Measurements from ENCODE around the gene HADHB. TPM values are rescaled to one million over a fixed set of nuclear protein-coding genes. Genes with fewer than 3 reads are reported as not detected.
"Not testable (repeated sequence)": the region's sequence is repeated elsewhere in the genome, so short reads cannot be mapped to it uniquely, and the experiment has no call there.

Gene HADHB
- total RNA-seq, 2 experiments from 2014 or later: 71.4 to 72.6 TPM

DNA sequence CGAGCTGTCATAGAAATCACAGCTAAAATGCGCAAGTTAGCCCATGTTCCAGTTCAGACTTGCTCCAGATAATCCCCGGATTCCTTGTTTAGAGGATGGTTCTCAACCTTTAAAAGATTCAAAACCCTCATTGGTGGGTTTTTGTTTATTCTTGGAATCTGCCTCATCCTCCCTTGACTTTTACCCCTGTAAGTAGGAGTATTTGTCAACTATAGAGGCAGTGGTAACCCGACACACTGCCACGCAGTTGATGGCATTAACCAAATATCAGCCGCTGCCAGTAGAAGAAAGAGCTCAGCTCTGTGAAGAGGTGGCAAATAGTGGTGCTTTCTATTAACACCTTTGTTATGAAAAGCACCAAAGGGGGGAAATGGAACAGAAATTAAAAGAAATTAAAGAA is 60.8 kb downstream of the HADHB start:
- ChIA-PET POLR2A (interaction anchor here (0.8 kb wide), 1 partner anchor 62 kb away, joined by 3 read pairs; no protein-coding TSS in a partner anchor), CTCF (no interaction called here)
- no peaks in the 10 kb centered on the region for H3K4me1 Mint-ChIP-seq
- H3K4me3 Mint-ChIP-seq: no peak overlapping the region
- H3K9me3 Mint-ChIP-seq: no peaks in the 10 kb centered on the region
- H3K27me3 Mint-ChIP-seq: peaks cover 6% of the 10 kb centered on the region
- no peaks in the 10 kb centered on the region for H3K36me3 Mint-ChIP-seq (ENCODE audit: low read depth)
- DNase-seq: no peak
- H3K27ac Mint-ChIP-seq: no peak overlapping the region

DNA sequence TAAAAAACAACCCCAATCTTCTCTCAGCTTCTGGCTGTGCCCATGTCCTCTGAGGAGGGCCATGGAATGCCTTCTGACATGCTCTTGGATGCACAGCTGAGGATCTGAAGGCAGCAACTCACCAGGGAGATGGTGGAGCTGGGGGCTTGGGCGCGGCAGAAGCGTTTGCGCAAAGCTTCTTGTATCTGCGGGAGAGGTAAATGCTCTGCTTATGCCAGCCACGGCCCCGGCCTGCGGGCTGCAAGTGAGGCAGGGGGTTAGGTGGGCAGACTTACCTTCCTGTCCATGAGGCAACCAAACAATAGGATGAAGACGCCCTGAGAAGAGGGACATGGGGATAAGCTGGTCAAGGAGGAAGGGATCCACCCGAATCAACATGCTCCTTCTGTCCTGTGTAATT is 65.2 kb downstream of the HADHB start:
- Mint-ChIP-seq H3K27me3 (no peaks in the 10 kb centered on the region), H3K4me1 (no peaks in the 10 kb centered on the region), H3K4me3 (no peak overlapping the region), H3K27ac (no peak overlapping the region), H3K36me3 (ENCODE audit: low read depth) (no peaks in the 10 kb centered on the region), H3K9me3 (no peaks in the 10 kb centered on the region)
- no peak for DNase-seq
- ChIA-PET CTCF (no interaction called here), POLR2A (no interaction called here)

DNA sequence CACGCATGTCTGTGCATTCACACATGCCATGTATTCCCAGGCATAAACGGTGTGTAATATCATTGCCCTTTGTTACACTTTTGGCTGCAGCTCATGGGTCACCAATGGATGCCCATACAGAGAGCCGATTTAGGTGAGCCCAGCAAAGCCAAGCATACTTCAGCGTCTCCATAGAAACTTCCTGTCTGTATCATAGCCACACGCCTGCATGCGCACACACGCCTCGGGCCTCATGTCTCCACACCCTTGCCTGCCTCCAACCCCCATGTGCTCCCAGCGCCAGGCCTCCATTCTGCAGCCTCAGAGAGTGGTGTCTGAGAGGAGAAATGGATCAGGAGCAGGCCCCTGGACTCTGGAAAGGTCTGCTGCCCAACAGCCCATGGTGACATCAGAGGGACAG is 67.7 kb downstream of the HADHB start:
- no peaks in the 10 kb centered on the region for H3K9me3 Mint-ChIP-seq
- no peaks in the 10 kb centered on the region for H3K4me1 Mint-ChIP-seq
- H3K4me3 Mint-ChIP-seq: no peak overlapping the region
- H3K27ac Mint-ChIP-seq: no peak overlapping the region
- no peaks in the 10 kb centered on the region for H3K27me3 Mint-ChIP-seq
- ChIA-PET POLR2A (no interaction called here), CTCF (no interaction called here)
- DNase-seq: no peak
- no peaks in the 10 kb centered on the region for H3K36me3 Mint-ChIP-seq (ENCODE audit: low read depth)

DNA sequence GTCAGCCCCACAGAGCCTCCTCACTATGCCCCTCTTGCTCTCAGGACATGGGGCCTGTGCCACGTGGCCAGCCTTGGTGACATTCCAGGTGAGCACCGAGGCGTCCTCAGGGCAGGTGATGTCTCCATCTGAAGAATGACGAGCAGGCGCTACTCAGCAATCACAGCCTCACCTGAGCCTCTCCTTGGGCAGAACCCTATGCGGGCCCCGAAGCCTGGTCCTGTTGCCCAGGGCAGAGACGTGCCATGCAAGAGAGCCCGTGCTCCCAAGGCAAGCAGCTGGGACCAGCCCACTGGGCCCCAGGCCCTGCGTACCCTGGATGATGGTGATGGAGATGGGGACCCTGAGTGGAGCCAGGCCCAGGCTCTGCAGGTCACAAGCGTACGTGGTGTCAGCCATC is 68.7 kb downstream of the HADHB start:
- CTCF ChIA-PET: interaction anchor here (0.6 kb wide), 1 partner anchor 601 kb away, joined by 3 read pairs; no protein-coding TSS in a partner anchor
- Mint-ChIP-seq H3K4me3 (no peak overlapping the region), H3K4me1 (no peaks in the 10 kb centered on the region), H3K9me3 (no peaks in the 10 kb centered on the region), H3K27me3 (peaks cover 2% of the 10 kb centered on the region), H3K27ac (no peak overlapping the region), H3K36me3 (ENCODE audit: low read depth) (no peaks in the 10 kb centered on the region)
- POLR2A ChIA-PET: no interaction called here
- DNase-seq: no peak

DNA sequence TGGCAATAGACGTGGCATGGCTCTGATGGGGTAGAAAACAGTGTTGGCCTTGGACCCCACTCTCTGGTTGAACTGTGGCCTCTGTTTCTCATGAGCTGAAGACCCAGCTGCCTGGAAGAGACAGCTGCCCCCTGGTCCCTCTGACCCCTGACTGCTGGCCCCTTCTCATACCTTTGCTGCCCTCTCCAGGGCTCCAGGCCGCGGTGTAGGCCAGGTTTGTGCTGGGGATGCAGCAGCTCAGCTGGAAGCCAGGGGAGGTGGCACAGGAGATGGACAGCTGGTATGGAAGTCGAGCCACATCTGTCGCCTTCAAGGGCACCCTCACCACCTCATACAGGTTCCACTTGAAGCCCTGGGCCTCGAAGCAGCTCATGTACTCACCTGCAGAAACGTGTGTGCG is 69.5 kb downstream of the HADHB start:
- no peak for DNase-seq
- H3K4me3 Mint-ChIP-seq: no peak overlapping the region
- no peaks in the 10 kb centered on the region for H3K4me1 Mint-ChIP-seq
- ChIA-PET POLR2A (no interaction called here), CTCF (no interaction called here)
- H3K27ac Mint-ChIP-seq: no peak overlapping the region
- H3K36me3 Mint-ChIP-seq (ENCODE audit: low read depth): no peaks in the 10 kb centered on the region
- H3K27me3 Mint-ChIP-seq: peaks cover 2% of the 10 kb centered on the region
- H3K9me3 Mint-ChIP-seq: no peaks in the 10 kb centered on the region

DNA sequence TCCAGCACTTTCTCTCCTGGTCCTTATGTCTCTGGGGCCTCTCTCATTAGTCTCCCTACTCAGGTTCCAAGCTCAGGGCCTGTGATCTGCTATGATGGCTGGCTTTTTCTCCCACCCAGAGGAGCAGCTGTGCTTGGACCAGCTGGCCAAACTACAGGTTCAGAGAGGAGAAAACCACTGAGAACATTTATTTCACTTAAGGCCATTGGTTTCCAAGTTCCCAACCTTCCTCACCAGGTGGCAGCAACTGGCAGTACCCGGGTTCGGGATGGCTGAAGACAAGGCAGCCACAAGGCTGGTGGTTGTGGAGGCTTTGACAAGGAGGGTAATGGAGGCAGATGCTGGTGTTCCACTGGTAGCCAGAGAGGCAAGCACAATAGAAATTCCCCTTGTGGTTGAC is 71.3 kb downstream of the HADHB start:
- H3K27ac Mint-ChIP-seq: no peak overlapping the region
- no peak for DNase-seq
- H3K27me3 Mint-ChIP-seq: peaks cover 2% of the 10 kb centered on the region
- no peak overlapping the region for H3K4me3 Mint-ChIP-seq
- no peaks in the 10 kb centered on the region for H3K9me3 Mint-ChIP-seq
- no peaks in the 10 kb centered on the region for H3K36me3 Mint-ChIP-seq (ENCODE audit: low read depth)
- ChIA-PET CTCF (no interaction called here), POLR2A (interaction anchor here (0.9 to 1.2 kb wide), 2 partner anchors 30 to 72 kb away, joined by 3 read pairs; partner anchors contain the start of genes HADHA and HADHB)
- H3K4me1 Mint-ChIP-seq: no peaks in the 10 kb centered on the region

DNA sequence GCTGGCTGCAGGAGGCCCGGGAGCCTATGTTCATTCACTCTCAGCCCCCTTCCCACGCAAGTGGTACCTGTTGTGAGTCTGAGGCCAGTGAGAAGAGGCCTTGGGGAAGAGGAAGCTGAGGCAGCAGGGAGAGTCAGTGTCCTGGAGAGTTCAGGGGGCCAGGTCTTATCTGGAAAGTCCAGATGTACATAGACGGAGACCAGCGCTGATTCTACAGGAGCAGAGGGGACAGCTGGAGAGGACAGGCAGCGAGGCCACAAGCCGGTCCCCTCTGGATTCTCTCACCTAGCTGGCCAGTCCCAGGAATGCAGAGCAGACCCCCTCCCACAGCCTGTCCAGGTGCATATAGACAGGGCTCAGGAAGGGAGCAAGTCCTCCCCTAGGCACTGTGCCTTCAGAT is 72.1 kb downstream of the HADHB start:
- ChIA-PET POLR2A (no interaction called here), CTCF (no interaction called here)

DNA sequence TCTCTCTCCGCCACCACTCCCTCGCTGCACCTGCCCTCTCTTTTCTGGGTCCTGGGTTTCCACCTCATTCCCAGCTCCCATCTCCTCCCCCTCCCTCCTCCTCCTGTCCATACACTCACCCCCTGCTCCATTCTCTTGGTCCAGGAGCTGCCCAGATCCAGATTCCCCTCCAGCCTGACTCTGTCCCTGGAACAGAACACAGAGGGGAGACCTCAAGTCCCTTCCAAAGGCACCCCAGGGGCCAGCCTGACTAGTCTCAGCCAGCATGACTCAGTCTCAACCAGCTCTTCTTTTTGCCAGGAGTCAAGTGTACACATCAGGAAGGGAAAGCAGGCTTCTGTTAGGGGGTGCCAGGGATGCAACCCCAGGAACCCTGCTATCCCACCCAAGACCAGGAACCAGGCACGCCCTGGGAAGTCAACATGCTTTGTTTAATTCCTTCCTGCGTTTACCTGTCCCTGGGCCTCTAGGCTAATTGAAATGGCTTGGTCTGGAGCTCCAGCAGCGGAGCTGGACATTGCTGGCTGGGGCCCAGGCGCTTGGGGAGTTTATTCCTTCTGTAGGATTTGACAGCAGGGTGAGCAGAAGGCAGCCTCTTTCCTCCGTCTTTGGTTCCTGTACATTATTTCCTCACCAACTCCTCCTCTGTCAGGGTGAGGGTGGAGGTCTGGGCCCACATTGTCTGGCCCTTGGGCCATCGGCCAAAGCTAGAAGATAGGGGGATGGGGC is 72.8 kb downstream of the HADHB start:
- H3K27ac Mint-ChIP-seq: no peak overlapping the region
- POLR2A ChIA-PET: no interaction called here
- no peak for DNase-seq
- CTCF ChIA-PET: no interaction called here
- H3K27me3 Mint-ChIP-seq: peaks cover 5% of the 10 kb centered on the region
- no peaks in the 10 kb centered on the region for H3K4me1 Mint-ChIP-seq
- H3K4me3 Mint-ChIP-seq: no peak overlapping the region
- H3K9me3 Mint-ChIP-seq: no peaks in the 10 kb centered on the region
- no peaks in the 10 kb centered on the region for H3K36me3 Mint-ChIP-seq (ENCODE audit: low read depth)

More for the DNA sequence above, 72.1 kb downstream of the HADHB start:
- Mint-ChIP-seq H3K4me1 (no peaks in the 10 kb centered on the region), H3K36me3 (ENCODE audit: low read depth) (no peaks in the 10 kb centered on the region), H3K9me3 (no peaks in the 10 kb centered on the region), H3K27me3 (peaks cover 5% of the 10 kb centered on the region), H3K4me3 (no peak overlapping the region), H3K27ac (no peak overlapping the region)
- DNase-seq: no peak

DNA sequence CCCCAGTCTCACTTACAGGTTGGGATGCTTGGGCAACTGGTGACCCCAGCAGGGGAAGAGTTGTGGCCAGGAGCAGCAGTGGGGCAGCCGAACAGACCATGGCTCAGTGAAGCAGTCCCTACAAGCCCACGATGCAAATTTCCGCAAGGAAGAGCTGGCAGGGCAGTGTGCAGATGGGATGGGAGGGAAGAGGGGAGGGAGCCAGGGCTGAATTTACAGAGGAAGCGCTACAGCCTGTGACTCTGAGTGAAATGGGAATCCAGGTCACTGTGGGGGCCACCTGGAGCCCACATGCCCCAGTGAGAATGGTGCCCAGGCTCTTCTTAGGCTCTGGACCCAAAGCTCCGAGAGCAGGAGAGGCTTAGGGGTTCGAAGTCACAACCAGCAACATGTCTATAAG is 74.2 kb downstream of the HADHB start:
- peaks cover 5% of the 10 kb centered on the region for H3K27me3 Mint-ChIP-seq
- H3K4me1 Mint-ChIP-seq: no peaks in the 10 kb centered on the region
- no peak overlapping the region for H3K27ac Mint-ChIP-seq
- ChIA-PET POLR2A (no interaction called here), CTCF (no interaction called here)
- no peaks in the 10 kb centered on the region for H3K9me3 Mint-ChIP-seq
- H3K4me3 Mint-ChIP-seq: no peak overlapping the region
- DNase-seq: no peak
- H3K36me3 Mint-ChIP-seq (ENCODE audit: low read depth): no peaks in the 10 kb centered on the region

DNA sequence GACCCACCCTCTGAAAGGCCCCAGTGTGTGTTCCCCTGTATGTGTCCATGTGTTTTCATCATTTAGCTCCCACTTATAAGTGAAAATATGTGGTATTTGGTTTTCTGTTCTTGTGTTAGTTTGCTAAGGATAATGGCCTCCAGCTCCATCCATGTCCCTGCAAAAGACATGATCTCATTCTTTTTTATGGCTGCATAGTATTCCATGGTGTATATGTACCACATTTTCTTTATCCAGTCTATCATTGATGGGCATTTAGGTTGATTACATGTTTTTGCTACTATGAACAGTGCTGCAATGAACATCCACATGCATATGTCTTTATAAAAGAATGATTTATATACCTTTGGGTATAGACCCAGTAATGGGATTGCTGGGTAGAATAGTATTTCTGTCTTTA is 79.7 kb downstream of the HADHB start:
- H3K4me3 Mint-ChIP-seq; DNase-seq; H3K9me3 Mint-ChIP-seq; CTCF ChIA-PET; H3K36me3 Mint-ChIP-seq (ENCODE audit: low read depth); H3K27ac Mint-ChIP-seq; H3K27me3 Mint-ChIP-seq: not testable (repeated sequence)
- POLR2A ChIA-PET: interaction anchor here (2.5 kb wide), 1 partner anchor 81 kb away, joined by 5 read pairs; no protein-coding TSS in a partner anchor
- peaks cover 34% of the 10 kb centered on the region for H3K4me1 Mint-ChIP-seq

DNA sequence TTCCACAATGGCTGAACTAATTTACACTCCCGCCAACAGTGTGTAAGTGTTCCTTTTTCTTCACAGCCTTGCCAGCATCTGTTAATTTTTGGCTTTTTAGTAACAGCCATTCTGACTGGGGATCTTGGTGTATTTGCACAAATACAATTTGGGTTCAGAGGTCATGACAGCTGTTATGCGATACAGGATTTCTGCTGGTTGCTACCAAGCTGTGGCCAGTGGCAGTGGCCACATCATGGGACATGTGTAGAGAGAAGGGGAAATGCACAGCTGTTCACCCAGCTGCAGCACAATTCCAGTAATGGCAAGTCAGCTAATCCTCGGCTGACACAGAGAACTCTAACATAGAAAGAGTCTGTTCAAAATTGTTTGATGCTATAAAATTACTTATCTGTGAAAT is 80.2 kb downstream of the HADHB start:
- Mint-ChIP-seq H3K4me3 (no peak overlapping the region), H3K36me3 (ENCODE audit: low read depth) (no peaks in the 10 kb centered on the region)
- POLR2A ChIA-PET: interaction anchor here (2.5 to 3.8 kb wide), 2 partner anchors 21 to 81 kb away, joined by 5 to 18 read pairs; partner anchors contain the start of genes ADGRF3 and SELENOI

DNA sequence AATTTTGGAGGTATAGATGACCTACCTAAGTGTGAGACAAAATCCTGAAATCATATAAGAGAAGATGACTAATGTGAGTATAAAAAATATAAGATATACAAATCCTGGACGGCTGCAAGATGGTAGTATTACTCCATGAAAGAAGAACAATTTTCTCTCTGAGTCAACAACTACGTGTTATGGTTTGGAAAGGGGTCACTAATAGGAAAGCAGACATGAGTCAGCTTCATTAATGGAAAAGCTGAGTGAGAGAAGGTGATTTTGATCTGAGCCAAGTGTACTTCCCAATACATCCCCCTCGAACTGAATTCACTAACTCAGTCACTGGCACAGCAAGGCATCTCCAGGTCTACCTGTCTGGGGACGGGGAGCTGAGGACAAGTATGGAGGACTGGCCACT is 81.1 kb downstream of the HADHB start:
- Mint-ChIP-seq H3K4me3 (no peak overlapping the region), H3K4me1 (peaks cover 43% of the 10 kb centered on the region), H3K27ac (no peak overlapping the region), H3K27me3 (peaks cover 3% of the 10 kb centered on the region), H3K36me3 (ENCODE audit: low read depth) (no peaks in the 10 kb centered on the region), H3K9me3 (no peaks in the 10 kb centered on the region)
- ChIA-PET POLR2A (interaction anchor here (1.0 to 3.8 kb wide), 4 partner anchors 20 to 447 kb away, joined by 3 to 18 read pairs (median 4); partner anchors contain the start of genes ADGRF3, ASXL2 and SELENOI), CTCF (no interaction called here)
- DNase-seq: no peak

More for the DNA sequence above, 80.2 kb downstream of the HADHB start:
- no peak for DNase-seq
- H3K27ac Mint-ChIP-seq: no peak overlapping the region
- H3K27me3 Mint-ChIP-seq: peaks cover 3% of the 10 kb centered on the region
- peaks cover 38% of the 10 kb centered on the region for H3K4me1 Mint-ChIP-seq
- no peaks in the 10 kb centered on the region for H3K9me3 Mint-ChIP-seq
- CTCF ChIA-PET: no interaction called here

DNA sequence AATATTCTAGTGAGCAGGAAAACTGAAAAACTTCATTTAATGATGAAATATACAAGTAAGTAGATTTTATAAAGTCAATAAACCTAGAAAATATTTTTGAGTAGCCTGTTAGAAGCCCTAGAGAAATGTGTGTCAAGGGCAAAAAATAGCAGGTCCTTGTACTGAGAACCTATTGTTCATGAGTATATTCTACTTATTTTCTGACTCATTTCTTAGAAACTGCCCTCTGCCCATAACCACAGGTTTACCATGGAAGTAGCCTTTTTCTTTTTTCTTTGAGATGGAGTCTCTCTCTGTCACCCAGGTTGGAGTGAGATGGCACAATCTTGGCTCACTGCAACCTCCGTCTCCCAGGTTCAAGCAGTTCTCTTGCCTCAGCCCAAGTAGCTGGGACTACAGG is 81.8 kb downstream of the HADHB start:
- CTCF ChIA-PET: interaction anchor here (0.9 to 1.3 kb wide), 5 partner anchors 24 to 143 kb away, joined by 3 to 5 read pairs (median 3); no protein-coding TSS in a partner anchor
- POLR2A ChIA-PET: interaction anchor here (0.6 to 3.8 kb wide), 4 partner anchors 20 to 90 kb away, joined by 3 to 18 read pairs (median 4); partner anchors contain the start of genes ADGRF3 and SELENOI
- Mint-ChIP-seq H3K36me3 (ENCODE audit: low read depth) (no peaks in the 10 kb centered on the region), H3K27me3 (no peaks in the 10 kb centered on the region), H3K4me1 (peaks cover 43% of the 10 kb centered on the region), H3K9me3 (no peaks in the 10 kb centered on the region), H3K27ac (no peak overlapping the region), H3K4me3 (no peak overlapping the region)
- DNase-seq: no peak
